ENCODE measurements around the gene FRMD1. TPM values are rescaled to one million over a fixed set of nuclear protein-coding genes. Genes with fewer than 3 reads are reported as not detected.

The FRMD1 gene
- total RNA-seq, 4 donors from 2014 or later = 0.04 to 0.12 TPM; not detected in 2

GRCh38 chr6:168042426-168043192 lies 36.4 kb downstream of the FRMD1 start:
- in situ Hi-C loops (cut with MboI; ENCODE audit: low sequenced_read_pairs in 4 of 4) (no loop called here), intact Hi-C loops (cut with DNase I; ENCODE audit: low total_unique reads) (no loop called here)
- Histone ChIP-seq H3K27me3 (peaks cover 0 to 7% (median 0%) of the 10 kb centered on the region in 3 donors), H3K4me3 (peak overlapping the region in 1 of 4 donors; percentile 29), H3K27ac (peak overlapping the region in 2 of 4 donors; percentile 4 to 70), H3K9me3 (no peaks in the 10 kb centered on the region), H3K4me1 (no peaks in the 10 kb centered on the region), H3K36me3 (no peaks in the 10 kb centered on the region)
- ATAC-seq (no peak), DNase-seq (no peak)
- no peak for TF ChIP-seq CTCF (IDR thresholded peaks at IDR 0.05 in 4 of 5, conservative IDR thresholded peaks at IDR 0.05 in 1 of 5)
- TF ChIP-seq POLR2A (IDR thresholded peaks at IDR 0.05) = no peak

GRCh38 chr6:168041928-168042327 lies 37.1 kb downstream of the FRMD1 start:
- intact Hi-C loops (cut with DNase I; ENCODE audit: low total_unique reads) (no loop called here), in situ Hi-C loops (cut with MboI; ENCODE audit: low sequenced_read_pairs in 4 of 4) (no loop called here)
- no peak for DNase-seq
- Histone ChIP-seq H3K4me1 (no peaks in the 10 kb centered on the region), H3K4me3 (peak overlapping the region in 1 of 4 donors; percentile 29), H3K27me3 (peaks cover 0 to 7% (median 0%) of the 10 kb centered on the region in 3 donors), H3K9me3 (no peaks in the 10 kb centered on the region), H3K36me3 (no peaks in the 10 kb centered on the region), H3K27ac (peak overlapping the region in 2 of 4 donors; percentile 4 to 70)
- no peak for ATAC-seq
- no peak for TF ChIP-seq CTCF (IDR thresholded peaks at IDR 0.05 in 4 of 5, conservative IDR thresholded peaks at IDR 0.05 in 1 of 5)
- no peak for TF ChIP-seq POLR2A (IDR thresholded peaks at IDR 0.05)

GRCh38 chr6:168040856-168041496 lies 38.0 kb downstream of the FRMD1 start:
- no peaks in the 10 kb centered on the region for H3K36me3 ChIP-seq
- in situ Hi-C loops (cut with MboI; ENCODE audit: low sequenced_read_pairs in 4 of 4) (no loop called here), intact Hi-C loops (cut with DNase I; ENCODE audit: low total_unique reads) (no loop called here)
- ATAC-seq = no peak
- H3K27ac ChIP-seq = peak overlapping the region in 1 of 4 donors; percentile 70
- no peaks in the 10 kb centered on the region for H3K9me3 ChIP-seq
- DNase-seq = no peak
- peaks cover 0 to 7% (median 6%) of the 10 kb centered on the region in 3 donors for H3K27me3 ChIP-seq
- peaks cover 7% of the 10 kb centered on the region in 2 donors for H3K4me1 ChIP-seq
- H3K4me3 ChIP-seq = no peak overlapping the region
- TF ChIP-seq POLR2A (IDR thresholded peaks at IDR 0.05) (no peak), CTCF (IDR thresholded peaks at IDR 0.05 in 4 of 5, conservative IDR thresholded peaks at IDR 0.05 in 1 of 5) (no peak)

GRCh38 chr6:168039849-168040248 lies 39.2 kb downstream of the FRMD1 start:
- ATAC-seq (no peak), DNase-seq (no peak)
- Histone ChIP-seq H3K9me3 (no peaks in the 10 kb centered on the region), H3K36me3 (no peaks in the 10 kb centered on the region), H3K4me3 (no peak overlapping the region), H3K4me1 (peaks cover 7% of the 10 kb centered on the region in 2 donors), H3K27me3 (peaks cover 0 to 7% (median 6%) of the 10 kb centered on the region in 3 donors), H3K27ac (no peak overlapping the region)
- in situ Hi-C loops (cut with MboI; ENCODE audit: low sequenced_read_pairs in 4 of 4) (no loop called here), intact Hi-C loops (cut with DNase I; ENCODE audit: low total_unique reads) (no loop called here)
- no peak for TF ChIP-seq POLR2A (IDR thresholded peaks at IDR 0.05)

- Histone ChIP-seq H3K27ac (peak overlapping the region in 1 of 4 donors; percentile 78), H3K27me3 (peaks cover 0 to 7% (median 6%) of the 10 kb centered on the region in 3 donors), H3K4me3 (no peak overlapping the region), H3K4me1 (peaks cover 7% of the 10 kb centered on the region in 2 donors), H3K9me3 (no peaks in the 10 kb centered on the region), H3K36me3 (no peaks in the 10 kb centered on the region)
- in situ Hi-C loops (cut with MboI; ENCODE audit: low sequenced_read_pairs in 4 of 4) = no loop called here
- ATAC-seq (no peak), DNase-seq (no peak)
- intact Hi-C loops (cut with DNase I; ENCODE audit: low total_unique reads) = no loop called here
- no peak for TF ChIP-seq CTCF (IDR thresholded peaks at IDR 0.05 in 4 of 5, conservative IDR thresholded peaks at IDR 0.05 in 1 of 5)
- no peak for TF ChIP-seq POLR2A (IDR thresholded peaks at IDR 0.05)
Measured at GRCh38 chr6:168039301-168039700, 39.7 kb downstream of the FRMD1 start.

All from gastrocnemius medialis (tissue), 4 donors.